Fibroblast of skin of right quadriceps (primary cell): Measurements from ENCODE around the gene DPH1.
A peak's percentile ranks its signal among the peaks of the same experiment; 100 is the strongest.

Experiments used
- DNase-seq: peaks from one replicate; pipeline ENCODE4 v3.0.0-alpha.2; 2013

The DPH1 gene

DNA sequence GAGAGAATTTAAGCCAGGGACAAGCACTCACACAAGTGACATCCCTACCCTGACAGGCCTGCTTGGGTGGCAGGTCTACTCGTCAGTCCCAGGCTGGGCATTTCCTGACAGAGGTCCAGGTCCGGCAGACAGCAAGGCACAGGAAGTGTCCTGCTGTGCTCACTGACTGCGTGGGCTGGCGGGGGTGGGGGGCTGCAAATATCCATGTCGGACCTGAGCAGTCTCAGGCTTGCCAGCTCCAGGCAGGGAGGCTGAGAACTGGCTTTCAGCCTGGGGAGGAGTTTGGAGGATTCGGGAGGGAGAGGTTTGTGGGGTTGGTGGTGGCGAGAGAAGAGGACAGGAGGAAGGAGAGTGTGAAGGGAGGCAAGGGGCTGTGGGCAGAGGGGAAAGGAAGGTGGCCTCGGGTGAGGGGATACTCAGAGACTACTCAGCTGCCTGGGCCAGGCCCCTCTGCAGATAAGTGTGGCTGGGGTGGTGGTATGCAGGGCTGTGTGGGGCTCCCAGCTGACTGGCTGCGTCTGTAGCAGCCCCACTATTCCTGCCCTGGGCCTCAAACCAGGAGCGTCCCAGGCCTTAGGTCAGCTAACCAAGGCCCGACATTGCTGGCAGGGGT is 32.7 kb downstream of the DPH1 start:
- DNase-seq = peak; percentile 72

DNA sequence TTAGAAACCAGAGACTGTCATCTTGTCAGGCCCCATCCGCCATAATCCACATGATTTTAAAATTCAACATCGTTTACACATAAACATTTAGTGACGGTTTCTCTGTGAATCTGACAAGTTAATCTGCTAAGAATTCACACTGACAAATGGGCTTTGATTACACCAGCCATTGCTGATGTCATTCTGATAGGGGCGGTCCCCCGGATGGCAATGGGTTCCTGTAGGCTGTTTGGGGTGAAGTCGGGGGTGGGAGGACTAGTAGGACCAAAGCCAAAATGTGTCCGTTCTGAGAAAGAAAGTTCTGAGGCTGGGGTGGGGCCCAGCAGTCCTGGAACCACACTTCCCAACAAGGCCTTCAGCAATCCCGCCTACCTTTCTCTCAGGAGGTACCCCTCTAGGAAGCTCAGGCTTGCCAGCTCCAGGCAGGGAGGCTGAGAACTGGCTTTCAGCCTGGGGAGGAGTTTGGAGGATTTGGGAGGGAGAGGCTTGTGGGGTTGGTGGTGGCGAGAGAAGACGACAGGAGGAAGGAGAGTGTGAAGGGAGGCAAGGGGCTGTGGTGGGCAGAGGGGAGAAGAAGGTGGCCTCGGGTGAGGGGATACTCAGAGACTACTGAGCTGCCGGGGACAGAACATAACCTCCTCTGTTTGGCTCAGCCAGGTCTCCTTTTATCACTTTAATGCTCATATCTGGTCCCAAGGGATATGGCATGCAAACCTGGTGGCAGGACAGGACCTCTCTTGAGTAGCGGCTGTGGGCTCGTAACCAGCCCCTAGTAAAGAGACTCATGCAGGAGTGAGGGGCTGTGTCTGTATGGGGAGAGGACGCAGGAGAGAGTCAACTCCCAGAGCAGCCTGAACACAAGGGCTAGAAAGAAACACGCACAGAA is 33.6 kb downstream of the DPH1 start:
- DNase-seq = peak; percentile 87

GRCh38 chr17:2064147-2064489 is 34.2 kb downstream of the DPH1 start:
- DNase-seq = no peak

DNA sequence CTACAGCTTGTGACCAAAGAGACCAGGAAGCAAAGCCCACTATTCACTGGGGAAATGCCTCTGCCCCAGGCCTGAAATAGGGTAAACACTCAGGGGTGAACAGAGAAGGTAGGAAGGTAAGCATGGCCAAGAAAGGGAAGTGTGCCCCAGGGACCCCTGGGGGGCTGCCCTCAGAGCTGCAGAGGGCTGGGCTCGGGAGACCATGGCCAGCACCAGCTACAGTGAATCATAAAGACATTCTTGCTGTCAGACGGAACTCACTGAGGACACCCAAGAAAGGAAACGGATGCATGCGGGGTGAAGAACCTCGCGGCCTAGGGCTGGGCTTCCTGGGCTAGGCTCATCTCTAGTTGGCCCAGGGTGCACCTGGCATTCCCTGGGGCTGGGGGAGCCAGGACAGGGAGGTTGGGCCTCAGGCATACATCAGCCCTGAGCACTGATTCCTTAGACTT is 34.6 kb downstream of the DPH1 start:
- no peak for DNase-seq

DNA sequence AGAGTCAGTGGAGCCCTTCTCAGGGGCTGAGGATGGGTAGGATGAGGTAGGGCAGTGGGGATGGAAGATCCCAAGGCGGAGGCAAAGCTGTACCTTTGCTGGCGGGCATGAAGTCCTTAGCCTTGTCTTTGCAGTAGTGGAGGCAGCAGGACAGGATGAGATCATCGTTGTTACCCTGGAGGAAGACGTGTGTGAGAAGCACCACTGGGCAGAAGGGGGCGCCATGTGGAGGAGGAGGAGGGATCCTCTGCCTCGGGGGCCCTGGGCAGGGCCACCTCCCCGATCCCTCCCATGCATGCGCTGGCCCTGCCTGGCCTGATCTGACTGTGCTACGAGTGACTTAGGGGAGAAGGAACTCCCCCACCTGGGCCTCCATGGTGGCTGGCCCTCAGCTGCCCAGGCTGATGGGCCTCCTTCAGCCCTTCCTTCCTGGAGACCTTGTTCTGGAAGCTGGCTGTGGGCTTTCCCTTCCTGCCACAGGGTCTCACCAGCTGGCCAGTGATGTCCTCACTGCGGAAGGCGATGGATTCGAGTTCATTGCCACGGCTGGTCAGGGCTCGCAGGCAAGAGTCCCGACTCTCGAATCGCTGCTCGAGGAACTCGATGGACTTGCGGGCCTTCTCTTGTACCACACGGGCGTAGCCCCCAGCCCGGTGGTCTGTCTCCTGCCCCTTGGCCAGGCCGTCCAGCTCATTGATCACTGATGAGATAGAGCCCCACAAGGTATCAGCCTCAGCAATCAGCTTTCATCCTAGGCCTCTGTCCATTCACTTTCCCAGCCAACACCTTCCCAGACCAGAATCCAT is 35.2 kb downstream of the DPH1 start:
- peak; percentile 74 for DNase-seq

- DNase-seq = no peak
Measured at GRCh38 chr17:2065949-2066400, 36.0 kb downstream of the DPH1 start.

- no peak for DNase-seq
Measured at GRCh38 chr17:2067048-2067561, 37.2 kb downstream of the DPH1 start.

GRCh38 chr17:2067608-2068024 is 37.7 kb downstream of the DPH1 start:
- peak; percentile 68 for DNase-seq

DNA sequence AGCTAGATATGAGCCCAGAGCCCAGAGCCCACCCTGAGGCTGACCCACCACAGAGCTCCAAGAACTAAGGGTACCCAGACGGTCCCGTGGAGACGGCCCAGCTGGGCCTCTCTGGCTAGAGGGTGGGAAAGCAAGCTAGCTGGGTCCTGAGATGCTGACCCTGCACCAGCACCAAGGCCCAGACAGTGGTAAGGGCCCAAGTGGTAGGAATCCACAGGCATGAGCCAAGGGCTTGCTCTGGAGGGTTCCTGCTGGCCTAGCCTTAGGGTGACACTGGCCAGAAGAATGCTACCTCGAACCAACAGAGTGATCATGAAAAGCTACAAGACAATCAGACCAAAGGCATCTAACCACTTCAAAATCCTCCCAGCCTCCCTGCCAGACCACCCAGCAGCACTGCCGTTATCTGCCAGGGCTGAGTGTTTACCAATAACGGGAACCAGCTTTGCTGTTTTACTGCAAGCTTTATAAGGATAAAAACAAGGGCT is 38.1 kb downstream of the DPH1 start:
- DNase-seq = peak; percentile 92

DNA sequence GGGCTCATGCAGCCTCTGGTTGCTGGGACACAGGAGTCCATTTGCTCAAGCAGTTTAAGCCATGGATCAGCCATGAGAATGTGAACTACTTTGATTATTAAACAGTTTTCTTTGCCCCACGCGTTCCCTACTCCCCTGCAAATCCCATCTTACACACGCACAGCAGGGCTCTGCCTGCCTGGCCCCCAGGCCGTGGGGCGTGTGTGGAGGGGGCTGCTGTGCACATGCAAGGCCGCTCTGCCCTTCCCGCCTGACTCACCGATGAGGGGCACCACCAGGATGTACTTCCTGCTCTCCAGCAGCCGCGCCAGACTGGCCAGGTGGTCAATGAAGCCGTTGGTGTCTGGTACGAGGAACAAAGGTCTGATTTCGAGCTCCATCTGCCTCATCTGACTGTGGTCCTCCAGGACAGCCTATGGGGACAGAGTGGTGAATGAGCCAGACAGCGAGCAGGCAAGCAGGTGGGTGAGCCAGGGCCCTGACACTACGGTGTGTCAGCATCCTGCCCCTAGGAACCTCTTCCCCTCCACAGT is 38.6 kb downstream of the DPH1 start:
- DNase-seq = peak; percentile 71

DNA sequence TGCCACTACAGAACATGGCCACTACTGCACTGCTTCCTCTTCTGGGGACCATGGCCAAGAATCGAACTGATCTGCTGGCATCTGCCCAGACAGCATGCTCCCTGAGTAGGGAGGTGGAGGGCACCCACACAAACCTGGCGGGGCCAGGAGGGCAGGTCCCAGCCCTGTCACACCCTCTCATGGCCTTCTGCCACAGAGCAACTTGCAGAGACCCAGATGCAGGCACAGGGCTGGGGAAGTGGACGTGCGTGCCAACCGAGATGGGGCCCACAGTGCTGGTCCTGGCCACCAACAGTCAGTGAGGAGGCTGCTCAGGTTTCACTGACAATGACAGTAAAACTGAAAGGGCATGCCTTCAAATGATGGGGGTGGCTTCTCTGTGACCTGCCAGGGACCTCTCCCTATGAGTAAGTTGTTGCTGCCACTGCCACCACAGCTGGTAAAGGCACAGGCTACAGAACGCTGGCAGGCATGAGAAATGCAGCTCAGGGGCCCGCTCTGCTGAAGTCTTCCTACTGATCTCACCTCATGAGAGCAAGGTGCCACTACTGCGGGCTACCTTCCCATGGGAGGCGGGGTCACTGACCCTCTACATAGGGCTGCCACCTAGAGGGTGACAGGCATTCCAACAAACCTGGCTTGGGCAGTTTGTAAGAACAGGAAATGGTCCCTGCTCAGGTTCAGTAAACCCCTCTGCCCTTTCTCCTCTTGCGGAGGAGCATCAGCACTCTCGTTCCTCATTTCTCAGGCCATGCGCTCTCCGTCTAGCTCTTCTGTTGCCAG is 40.5 kb downstream of the DPH1 start:
- DNase-seq = no peak

DNA sequence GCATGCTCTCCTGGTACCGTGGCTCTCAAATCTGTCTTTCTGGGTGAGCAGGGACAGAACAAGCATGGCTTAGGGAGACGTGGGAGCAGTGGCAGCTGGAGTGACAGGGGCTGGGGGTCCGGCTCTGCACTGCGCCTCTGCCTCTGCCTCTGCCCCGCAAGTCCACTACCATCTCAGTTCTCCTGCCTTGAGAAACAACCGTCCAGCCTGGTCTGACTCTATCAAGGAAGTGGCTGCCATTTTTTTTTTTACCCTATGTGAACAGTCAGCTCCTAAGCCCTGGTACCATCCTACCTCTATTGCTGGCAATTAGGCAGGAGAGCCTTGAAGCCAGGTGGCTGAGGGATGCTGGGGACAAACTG is 41.1 kb downstream of the DPH1 start:
- DNase-seq = no peak

GRCh38 chr17:2071455-2072281 is 41.7 kb downstream of the DPH1 start:
- peak; percentile 55 for DNase-seq

GRCh38 chr17:2074919-2075318 is 45.0 kb downstream of the DPH1 start:
- DNase-seq = no peak

GRCh38 chr17:2075336-2076086 is 45.6 kb downstream of the DPH1 start:
- no peak for DNase-seq

DNA sequence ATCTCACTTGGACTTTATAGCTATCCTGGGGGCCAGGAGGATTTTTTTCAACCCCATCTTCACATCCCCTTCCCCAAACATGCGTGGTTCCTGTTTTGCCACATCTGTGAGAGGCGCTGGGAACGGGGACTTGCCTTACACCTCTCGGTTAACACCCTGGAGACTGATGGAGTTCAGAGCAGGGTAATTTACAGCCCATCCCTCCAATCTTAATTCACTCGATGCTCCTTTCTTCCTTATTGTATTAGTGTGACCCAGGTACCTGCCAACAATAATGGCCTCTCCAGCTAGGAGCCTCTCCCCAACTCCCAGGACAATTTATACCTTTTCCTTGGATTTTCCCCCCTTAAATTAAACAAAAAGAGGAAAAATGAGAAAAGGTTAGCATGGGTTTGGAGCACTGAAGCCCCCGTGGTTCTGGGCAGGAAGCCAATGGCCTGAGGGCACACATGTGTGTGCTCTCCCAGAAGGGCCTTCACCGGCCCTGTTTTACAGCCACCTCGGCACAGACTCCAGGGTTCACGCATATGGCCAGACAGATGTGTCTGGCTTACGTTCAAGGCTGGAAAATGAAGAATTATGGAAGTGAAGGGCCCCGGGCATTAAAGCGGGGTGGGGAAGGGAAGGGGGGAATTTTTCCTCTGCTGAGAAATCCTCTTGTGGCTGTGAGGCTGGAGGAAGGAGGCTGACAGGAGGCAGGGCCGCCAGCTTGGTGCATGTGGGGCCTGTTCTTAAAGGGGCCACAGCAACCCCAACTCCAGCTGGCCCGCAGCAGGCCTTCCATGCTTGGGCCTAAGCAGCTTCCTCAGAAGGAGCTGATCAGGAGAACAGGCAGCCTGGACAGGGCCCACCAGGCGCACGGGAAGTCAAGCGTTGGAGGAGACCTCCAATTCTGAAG is 46.4 kb downstream of the DPH1 start:
- DNase-seq = peak; percentile 53

GRCh38 chr17:2077040-2077439 is 47.1 kb downstream of the DPH1 start:
- no peak for DNase-seq

DNA sequence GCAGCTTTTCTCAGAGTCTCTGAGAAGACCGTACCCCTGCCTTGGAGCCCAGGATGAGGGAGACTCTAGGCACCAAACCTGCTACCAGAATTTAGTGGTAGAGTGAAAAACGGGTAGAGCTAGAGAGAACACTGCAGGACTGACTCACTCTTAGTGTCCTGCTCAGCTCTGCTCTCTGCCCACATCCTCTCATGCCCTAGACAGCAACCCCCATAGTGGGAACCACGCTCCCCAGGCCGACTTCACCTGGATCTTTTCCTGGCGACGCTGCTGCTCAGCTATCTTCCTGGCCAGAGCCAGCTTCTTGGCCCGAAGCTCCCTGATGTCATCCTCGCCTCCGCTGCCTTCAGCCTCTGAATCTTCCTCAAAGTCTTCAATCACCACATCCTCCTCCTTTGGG is 51.6 kb downstream of the DPH1 start:
- peak; percentile 59 for DNase-seq
